Activated B cell treated with CpG ODN at 0.5 μM for 24 hours (primary cell): ENCODE results near the gene CDH11. TPM values are rescaled to one million over a fixed set of nuclear protein-coding genes. Genes with fewer than 3 reads are reported as not detected.

ENCODE experiments used
- ATAC-seq: fragments of 200-7000 bp; cut with Tn5 transposase; one replicate; pipeline ENCODE4 v1.10.0; 2021; ENCODE audit warnings: low read depth, mild to moderate bottlenecking, moderate library complexity
- CTCF ChIA-PET: fragments of 350-600 bp; sonication (Branson Sonifier 250); formaldehyde crosslinking; loops from one replicate; lab custom pipeline; 2021; ENCODE audit warnings: antibody characterized with exemption; lab: Charles Lee
- POLR2A ChIA-PET: fragments of 350-600 bp; sonication (Branson Sonifier 250); formaldehyde crosslinking; loops from one replicate; lab custom pipeline; 2021; ENCODE audit warnings: antibody characterized with exemption; lab: Charles Lee
- DNase-seq: peaks from one replicate; pipeline ENCODE4 v3.0.0; 2022
- H3K27ac Mint-ChIP-seq: one replicate; pipeline ENCODE4 v1.8.0; 2020; ENCODE audit warnings: mixed read lengths
- H3K27me3 Mint-ChIP-seq: one replicate; pipeline ENCODE4 v1.8.0; 2021; ENCODE audit warnings: mixed read lengths
- H3K36me3 Mint-ChIP-seq: one replicate; pipeline ENCODE4 v1.8.0; 2021; ENCODE audit warnings: low read depth, mixed read lengths
- H3K4me1 Mint-ChIP-seq: one replicate; pipeline ENCODE4 v1.8.0; 2021; ENCODE audit warnings: mixed read lengths
- H3K4me3 Mint-ChIP-seq: one replicate; pipeline ENCODE4 v1.8.0; 2020; ENCODE audit warnings: mild to moderate bottlenecking, mixed read lengths
- H3K9me3 Mint-ChIP-seq: one replicate; pipeline ENCODE4 v1.8.0; 2020; ENCODE audit warnings: mixed read lengths
- CTCF ChIP-seq: fragments of 200-600 bp; IDR thresholded peaks from one replicate; pipeline ENCODE4 v1.8.0; 2022; ENCODE audit warnings: antibody characterized with exemption, mild to moderate bottlenecking
- intact Hi-C: fragments of 100-400 bp; cut with micrococcal nuclease; formaldehyde crosslinking; loops from one replicate; pipeline ENCODE4 v1.15.1; 2024
- total RNA-seq: library from RNA; stranded (reverse); gene quantifications from 2 replicates; pipeline ENCODE4 v1.2.3, GENCODE V29; 2022

CDH11 gene
- total RNA-seq: not detected in 2 replicates

DNA sequence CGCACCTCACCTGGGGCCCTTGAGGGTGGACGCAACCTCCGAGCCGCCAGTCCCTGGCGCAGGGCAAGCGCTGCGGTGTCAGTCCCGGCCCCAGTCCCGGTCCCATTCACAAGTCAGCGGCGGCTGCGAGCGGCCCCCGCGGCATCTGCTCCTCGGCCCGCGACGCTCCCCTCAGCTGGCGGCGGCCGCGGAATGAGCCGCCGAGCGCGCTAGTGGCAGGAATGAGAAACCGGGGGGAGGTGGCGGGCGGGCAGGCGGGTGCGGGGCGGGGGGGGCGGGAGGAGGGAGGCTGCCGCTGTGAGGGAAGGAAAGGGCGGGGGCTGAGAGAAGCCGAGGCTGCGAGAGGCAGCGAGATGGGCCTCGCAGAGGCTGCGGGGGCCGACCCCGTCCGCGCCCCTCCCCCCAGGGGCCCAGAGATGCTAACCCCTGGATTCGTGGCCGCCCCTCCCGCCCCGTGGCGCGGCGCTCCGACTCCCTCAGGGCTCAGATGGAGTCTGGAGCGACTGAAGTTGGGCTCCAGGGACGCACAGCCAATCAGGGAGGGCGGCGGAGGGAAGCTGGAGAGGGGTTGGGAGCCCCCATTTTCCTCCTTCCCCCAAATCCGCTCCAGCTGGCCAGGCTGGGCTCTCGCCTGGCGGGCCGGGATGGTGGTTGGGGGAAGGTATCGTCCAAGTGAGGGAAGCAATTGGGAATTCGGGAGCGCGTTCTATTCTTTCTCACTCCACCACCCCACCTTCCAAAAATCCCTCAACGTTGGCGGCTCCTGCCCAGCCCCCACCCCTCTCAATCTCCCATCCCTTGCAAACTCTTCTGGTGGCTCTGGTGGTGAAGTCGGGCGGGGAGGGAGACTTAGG is at the start of gene CDH11:
CDH11 (minus strand) TSS at position 194 of the 854 bp plus-strand sequence. CDS start 117,194 bp downstream, outside the sequence.
- no peak for TF ChIP-seq CTCF
- Mint-ChIP-seq H3K27me3 (peaks cover 28% of the 10 kb centered on the region), H3K9me3 (no peaks in the 10 kb centered on the region), H3K4me3 (no peak within 1 kb of the TSS), H3K4me1 (no peaks in the 10 kb centered on the region), H3K36me3 (no peaks in the 10 kb centered on the region), H3K27ac (no peak within 1 kb of the TSS)
- no peak for DNase-seq
- ChIA-PET CTCF (no interaction called here), POLR2A (no interaction called here)
- intact Hi-C loops: no loop called here
- no peak for ATAC-seq

GRCh38 chr16:65154321-65154720 is 32.5 kb upstream of the CDH11 start:
- DNase-seq (no peak), ATAC-seq (no peak)
- intact Hi-C loops: no loop called here
- no peak overlapping the region for H3K4me3 Mint-ChIP-seq
- H3K9me3 Mint-ChIP-seq: peaks cover 2% of the 10 kb centered on the region
- POLR2A ChIA-PET: no interaction called here
- CTCF ChIA-PET: no interaction called here
- H3K4me1 Mint-ChIP-seq: no peaks in the 10 kb centered on the region
- H3K27ac Mint-ChIP-seq: no peak overlapping the region
- no peaks in the 10 kb centered on the region for H3K36me3 Mint-ChIP-seq
- H3K27me3 Mint-ChIP-seq: no peaks in the 10 kb centered on the region
- TF ChIP-seq CTCF: no peak

GRCh38 chr16:65153365-65154105 is 31.7 kb upstream of the CDH11 start:
- intact Hi-C loops: no loop called here
- DNase-seq (no peak), ATAC-seq (no peak)
- Mint-ChIP-seq H3K36me3 (no peaks in the 10 kb centered on the region), H3K4me3 (no peak overlapping the region), H3K27ac (no peak overlapping the region), H3K27me3 (no peaks in the 10 kb centered on the region), H3K9me3 (peaks cover 2% of the 10 kb centered on the region), H3K4me1 (no peaks in the 10 kb centered on the region)
- ChIA-PET POLR2A (no interaction called here), CTCF (no interaction called here)
- TF ChIP-seq CTCF: no peak

DNA sequence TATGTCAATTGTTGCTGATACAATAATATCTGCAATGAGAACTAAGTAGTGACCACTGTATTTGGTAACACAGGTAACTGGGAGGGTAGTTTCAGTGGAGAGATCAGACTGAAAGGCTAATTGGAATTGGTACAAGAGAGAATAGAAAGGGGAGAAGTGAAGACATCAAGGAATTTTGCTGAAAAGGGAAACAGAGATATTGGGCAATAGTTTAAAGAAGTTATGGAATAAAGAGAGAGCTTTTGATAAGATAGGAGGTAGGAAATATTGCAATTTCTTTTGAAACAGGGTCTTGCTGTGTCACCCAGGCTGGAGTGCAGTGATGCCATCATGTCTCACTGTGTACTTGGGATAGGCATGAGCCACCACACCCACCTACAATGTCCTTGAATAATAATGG is 26.9 kb upstream of the CDH11 start:
- ATAC-seq (no peak), DNase-seq (no peak)
- no peak overlapping the region for H3K27ac Mint-ChIP-seq
- intact Hi-C loops: no loop called here
- H3K9me3 Mint-ChIP-seq: peaks cover 4% of the 10 kb centered on the region
- no peaks in the 10 kb centered on the region for H3K4me1 Mint-ChIP-seq
- no peaks in the 10 kb centered on the region for H3K27me3 Mint-ChIP-seq
- H3K36me3 Mint-ChIP-seq: no peaks in the 10 kb centered on the region
- no peak for TF ChIP-seq CTCF
- ChIA-PET CTCF (no interaction called here), POLR2A (no interaction called here)
- no peak overlapping the region for H3K4me3 Mint-ChIP-seq

DNA sequence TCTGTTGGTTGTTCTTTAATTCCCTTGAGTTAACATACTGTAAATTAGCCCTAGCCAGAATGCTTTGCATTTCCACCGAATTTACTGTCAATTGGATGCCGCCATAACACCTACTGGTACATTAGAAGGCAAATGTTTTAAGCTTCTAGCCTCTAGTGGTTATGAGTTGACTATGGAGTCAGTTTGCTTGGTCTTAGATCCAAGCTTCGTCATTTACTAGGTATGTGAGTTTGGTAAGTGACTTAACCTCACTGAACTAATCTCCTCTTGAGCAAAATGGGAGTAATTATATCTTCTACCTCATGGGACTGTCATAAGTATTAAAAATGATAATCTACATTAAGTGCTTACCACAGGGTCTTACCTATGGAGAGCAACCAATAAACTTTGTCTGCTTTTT is 20.4 kb upstream of the CDH11 start:
- Mint-ChIP-seq H3K9me3 (no peaks in the 10 kb centered on the region), H3K36me3 (no peaks in the 10 kb centered on the region), H3K27ac (no peak overlapping the region), H3K4me1 (no peaks in the 10 kb centered on the region), H3K4me3 (no peak overlapping the region), H3K27me3 (no peaks in the 10 kb centered on the region)
- no peak for DNase-seq
- TF ChIP-seq CTCF: no peak
- CTCF ChIA-PET: no interaction called here
- intact Hi-C loops: no loop called here
- POLR2A ChIA-PET: no interaction called here
- no peak for ATAC-seq
